ENCODE data around the gene ELL2.

ELL2 gene

DNA sequence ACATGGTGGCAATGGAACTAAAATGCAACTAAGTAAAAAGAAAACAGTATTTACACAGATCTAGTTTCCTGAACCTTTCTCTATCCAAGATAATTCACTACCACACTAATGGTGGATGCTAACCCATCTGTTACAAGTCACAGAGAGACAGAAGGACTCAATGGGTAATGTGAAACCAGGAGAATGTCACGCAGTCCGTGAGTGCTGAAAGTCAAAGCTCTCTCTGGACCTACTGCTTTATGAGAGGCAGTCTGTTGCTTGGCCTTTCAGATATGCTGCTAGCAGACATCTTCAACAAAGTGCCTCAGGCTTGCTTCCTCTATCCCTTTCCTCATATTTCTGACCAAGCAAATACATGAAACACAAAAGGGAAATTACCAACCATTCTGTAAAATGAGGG is 70.2 kb downstream of the ELL2 start:
- DNase-seq = no peak
- TF ChIP-seq GATA1 (IDR thresholded peaks at IDR 0.05; ENCODE audit: low read depth, low read length) (no peak), POLR2A (IDR thresholded peaks at IDR 0.05; ENCODE audit: low read length) (no peak)

GRCh38 chr5:95889076-95889475 is 72.6 kb downstream of the ELL2 start:
- DNase-seq = peak; percentile 54 to 70
- TF ChIP-seq GATA1 (IDR thresholded peaks at IDR 0.05; ENCODE audit: low read depth, low read length) (no peak), POLR2A (IDR thresholded peaks at IDR 0.05; ENCODE audit: low read length) (no peak)

GRCh38 chr5:95887977-95888376 is 73.7 kb downstream of the ELL2 start:
- TF ChIP-seq GATA1 (IDR thresholded peaks at IDR 0.05; ENCODE audit: low read depth, low read length) = no peak
- no peak for TF ChIP-seq POLR2A (IDR thresholded peaks at IDR 0.05; ENCODE audit: low read length)
- DNase-seq = no peak

DNA sequence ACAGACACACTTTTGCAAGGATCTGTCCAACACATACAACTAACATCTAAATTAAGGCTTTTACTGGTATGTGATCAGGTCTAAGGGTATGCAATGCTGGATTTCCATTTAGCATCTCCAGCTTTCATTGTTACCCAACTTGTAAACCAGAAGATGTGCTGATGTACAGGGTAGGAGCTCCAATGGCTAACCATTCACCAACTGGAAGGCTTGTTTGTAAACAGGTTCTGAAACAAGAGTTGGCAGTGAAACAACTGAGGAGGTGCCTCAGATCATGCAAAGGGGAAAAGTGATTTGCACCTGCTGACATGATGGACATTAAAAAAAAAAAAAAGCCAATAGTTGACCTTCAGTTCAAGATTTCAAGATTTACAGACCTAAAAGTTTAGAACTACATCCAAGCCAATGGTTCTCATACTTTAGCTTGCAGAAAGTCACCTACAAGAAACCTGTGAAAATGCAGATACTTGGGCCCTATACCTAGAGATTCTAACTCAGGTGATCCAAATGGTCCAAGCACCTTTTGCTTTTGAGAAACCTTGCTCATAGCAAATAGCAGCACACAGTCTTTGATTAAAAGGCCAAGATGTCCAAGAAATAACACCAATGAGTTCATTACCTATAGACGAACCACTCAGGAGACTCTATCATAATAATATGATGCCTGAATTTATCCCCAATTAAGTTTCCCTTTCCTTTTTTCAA is 75.2 kb downstream of the ELL2 start:
- no peak for DNase-seq
- TF ChIP-seq POLR2A (IDR thresholded peaks at IDR 0.05; ENCODE audit: low read length) (no peak), GATA1 (IDR thresholded peaks at IDR 0.05; ENCODE audit: low read depth, low read length) (no peak)

- peak in 1 of 2 experiments; percentile 74 for DNase-seq
- TF ChIP-seq GATA1 (IDR thresholded peaks at IDR 0.05; ENCODE audit: low read depth, low read length) = no peak
- TF ChIP-seq POLR2A (IDR thresholded peaks at IDR 0.05; ENCODE audit: low read length) = no peak
These were observed 77.1 kb downstream of the ELL2 start for GRCh38 chr5:95884511-95884910.

DNA sequence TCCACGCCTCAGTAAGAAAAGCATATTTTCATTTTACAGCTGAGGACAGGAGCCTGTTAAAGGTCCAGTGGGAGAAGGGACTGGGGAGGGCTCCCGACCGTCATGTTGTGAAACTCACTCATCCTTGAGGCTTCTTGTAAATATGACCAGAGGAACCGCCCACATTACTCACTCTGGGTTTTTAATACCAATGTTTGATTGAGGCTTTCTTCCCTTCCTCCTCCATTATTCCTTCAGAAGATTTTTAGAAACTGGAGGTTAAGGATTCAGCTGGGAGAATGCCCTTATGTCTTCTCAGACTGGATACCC is 77.7 kb downstream of the ELL2 start:
- no peak for TF ChIP-seq GATA1 (IDR thresholded peaks at IDR 0.05; ENCODE audit: low read depth, low read length)
- DNase-seq = peak; percentile 32 to 45

GRCh38 chr5:95883185-95884016 is 78.2 kb downstream of the ELL2 start:
- no peak for TF ChIP-seq GATA1 (IDR thresholded peaks at IDR 0.05; ENCODE audit: low read depth, low read length)
- TF ChIP-seq POLR2A (IDR thresholded peaks at IDR 0.05; ENCODE audit: low read length) = no peak
- DNase-seq = no peak

GRCh38 chr5:95881833-95882232 is 79.8 kb downstream of the ELL2 start:
- DNase-seq = no peak
- no peak for TF ChIP-seq POLR2A (IDR thresholded peaks at IDR 0.05; ENCODE audit: low read length)
- TF ChIP-seq GATA1 (IDR thresholded peaks at IDR 0.05; ENCODE audit: low read depth, low read length) = no peak

GRCh38 chr5:95880081-95880926 is 81.3 kb downstream of the ELL2 start:
- DNase-seq = no peak
- no peak for TF ChIP-seq GATA1 (IDR thresholded peaks at IDR 0.05; ENCODE audit: low read depth, low read length)

- no peak for TF ChIP-seq POLR2A (IDR thresholded peaks at IDR 0.05; ENCODE audit: low read length)
- no peak for DNase-seq
These were observed 82.0 kb downstream of the ELL2 start for GRCh38 chr5:95879661-95880060.

GRCh38 chr5:95878417-95879323 is 83.0 kb downstream of the ELL2 start:
- no peak for TF ChIP-seq POLR2A (IDR thresholded peaks at IDR 0.05; ENCODE audit: low read length)
- no peak for TF ChIP-seq GATA1 (IDR thresholded peaks at IDR 0.05; ENCODE audit: low read depth, low read length)
- peak in 1 of 2 experiments; percentile 27 for DNase-seq

- no peak for DNase-seq
- TF ChIP-seq POLR2A (IDR thresholded peaks at IDR 0.05; ENCODE audit: low read length) (no peak), GATA1 (IDR thresholded peaks at IDR 0.05; ENCODE audit: low read depth, low read length) (no peak)
These were observed 84.9 kb downstream of the ELL2 start for GRCh38 chr5:95876782-95877181.

- TF ChIP-seq GATA1 (IDR thresholded peaks at IDR 0.05; ENCODE audit: low read depth, low read length) = no peak
- no peak for TF ChIP-seq POLR2A (IDR thresholded peaks at IDR 0.05; ENCODE audit: low read length)
- DNase-seq = no peak
These were observed 87.4 kb downstream of the ELL2 start for GRCh38 chr5:95874246-95874645.

Data from erythroblast (primary cell).